A673 (cell line): ENCODE data around the gene SCYGR7. TPM values are rescaled to one million over a fixed set of nuclear protein-coding genes. Genes with fewer than 3 reads are reported as not detected.

Experiments used
- BruUV-seq: library from RNA; stranded (reverse); fragments of 400-500 nt; replicated peaks from 2 replicates; lab custom pipeline; 2021; lab: Mats Ljungman, UMichigan
- CTCF ChIA-PET: fragments of 300-600 bp; sonication (Branson Sonifier 250); formaldehyde crosslinking; loops from one replicate; lab custom pipeline; 2022; ENCODE audit warnings: antibody characterized with exemption; lab: Charles Lee
- POLR2A ChIA-PET: fragments of 300-600 bp; sonication (Branson Sonifier 250); formaldehyde crosslinking; loops from one replicate; lab custom pipeline; 2022; ENCODE audit warnings: antibody characterized with exemption; ENCODE audit not compliant: low non-redundant PET; lab: Charles Lee
- DNase-seq: peaks from one replicate; pipeline ENCODE4 v3.0.0-alpha.2; 2015; ENCODE audit warnings: low spot score
- H3K27ac ChIP-seq: fragments of 200-600 bp; sonication (generic); 2 replicates; pipeline ENCODE4 v1.5.1; 2016; ENCODE audit warnings: mixed run types, low read depth, mild to moderate bottlenecking, mixed read lengths, antibody characterized with exemption, low read length; ENCODE audit not compliant: poor library complexity, severe bottlenecking
- H3K27me3 ChIP-seq: fragments of 200-600 bp; sonication (generic); replicated peaks from 2 replicates; pipeline ENCODE4 v1.6.1; 2017; ENCODE audit warnings: mixed run types, low read depth, mild to moderate bottlenecking, mixed read lengths, antibody characterized with exemption, low read length; ENCODE audit not compliant: insufficient read depth, poor library complexity
- H3K36me3 ChIP-seq: fragments of 200-600 bp; sonication (generic); 2 replicates; pipeline ENCODE4 v1.6.1; 2016; ENCODE audit warnings: mixed run types, mild to moderate bottlenecking, mixed read lengths, antibody characterized with exemption, low read length; ENCODE audit not compliant: insufficient read depth, poor library complexity, severe bottlenecking
- H3K4me1 ChIP-seq: fragments of 200-600 bp; sonication (generic); 2 replicates; pipeline ENCODE4 v1.6.1; 2017; ENCODE audit warnings: mixed run types, mild to moderate bottlenecking, mixed read lengths, antibody characterized with exemption, low read length; ENCODE audit not compliant: insufficient read depth, poor library complexity, severe bottlenecking
- H3K4me3 ChIP-seq: fragments of 200-600 bp; sonication (generic); 2 replicates; pipeline ENCODE4 v1.5.1; 2016; ENCODE audit warnings: low read depth, mixed run types, mild to moderate bottlenecking, mixed read lengths, low read length; ENCODE audit not compliant: poor library complexity, severe bottlenecking
- H3K9me3 ChIP-seq: fragments of 200-600 bp; sonication (generic); 2 replicates; pipeline ENCODE4 v1.6.1; 2016; ENCODE audit warnings: mixed run types, low read depth, mild to moderate bottlenecking, mixed read lengths, antibody characterized with exemption, low read length; ENCODE audit not compliant: poor library complexity, severe bottlenecking
- EZH2 ChIP-seq: fragments of 200-600 bp; sonication (generic); IDR thresholded peaks from 2 replicates; pipeline ENCODE4 v1.6.1; 2017; ENCODE audit warnings: borderline replicate concordance, low read depth, mild to moderate bottlenecking, mixed read lengths, antibody characterized with exemption, low read length; ENCODE audit not compliant: poor library complexity, severe bottlenecking
- intact Hi-C: fragments of 100-400 bp; cut with micrococcal nuclease; formaldehyde crosslinking; loops from one replicate; pipeline ENCODE4 v1.10.0; 2022; ENCODE audit not compliant: unreplicated experiment
- total RNA-seq: library from RNA; stranded (reverse); gene quantifications from 2 replicates; pipeline ENCODE4 v1.2.3, GENCODE V29; 2021
- TF ChIP-seq, protein P1 (sequence below): fragments of 300-800, 200-600 bp; sonication (generic); conservative IDR thresholded peaks from 2 replicates; pipeline ENCODE4 v1.5.1; 2017; ENCODE audit warnings: low read depth, mild to moderate bottlenecking, antibody characterized with exemption, low read length, moderate library complexity, mixed read lengths

Gene SCYGR7
- total RNA-seq, 1 experiment from 2014 or later, result not detected

DNA sequence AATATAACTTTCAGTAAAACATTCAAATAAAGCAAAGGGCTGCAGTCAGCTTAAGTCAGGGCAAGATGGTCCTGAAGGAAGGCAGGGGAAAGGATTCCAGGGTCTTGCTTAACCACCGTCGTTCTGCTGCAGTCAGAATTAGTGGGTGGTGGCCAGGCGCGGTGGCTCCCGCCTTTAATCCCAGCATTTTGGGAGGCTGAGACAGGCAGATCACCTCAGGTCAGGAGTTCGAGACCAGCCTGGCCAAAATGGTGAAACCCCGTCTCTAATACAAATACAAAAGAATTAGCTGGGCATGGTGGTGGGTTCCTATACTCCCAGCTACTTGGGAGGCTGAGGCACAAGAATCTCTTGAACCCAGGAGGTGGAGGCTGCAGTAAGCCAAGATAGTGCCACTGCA is 17.1 kb upstream of the SCYGR7 start:
- intact Hi-C loops, result no loop called here
- no peak for TF ChIP-seq EZH2
- TF ChIP-seq, protein P1, sequence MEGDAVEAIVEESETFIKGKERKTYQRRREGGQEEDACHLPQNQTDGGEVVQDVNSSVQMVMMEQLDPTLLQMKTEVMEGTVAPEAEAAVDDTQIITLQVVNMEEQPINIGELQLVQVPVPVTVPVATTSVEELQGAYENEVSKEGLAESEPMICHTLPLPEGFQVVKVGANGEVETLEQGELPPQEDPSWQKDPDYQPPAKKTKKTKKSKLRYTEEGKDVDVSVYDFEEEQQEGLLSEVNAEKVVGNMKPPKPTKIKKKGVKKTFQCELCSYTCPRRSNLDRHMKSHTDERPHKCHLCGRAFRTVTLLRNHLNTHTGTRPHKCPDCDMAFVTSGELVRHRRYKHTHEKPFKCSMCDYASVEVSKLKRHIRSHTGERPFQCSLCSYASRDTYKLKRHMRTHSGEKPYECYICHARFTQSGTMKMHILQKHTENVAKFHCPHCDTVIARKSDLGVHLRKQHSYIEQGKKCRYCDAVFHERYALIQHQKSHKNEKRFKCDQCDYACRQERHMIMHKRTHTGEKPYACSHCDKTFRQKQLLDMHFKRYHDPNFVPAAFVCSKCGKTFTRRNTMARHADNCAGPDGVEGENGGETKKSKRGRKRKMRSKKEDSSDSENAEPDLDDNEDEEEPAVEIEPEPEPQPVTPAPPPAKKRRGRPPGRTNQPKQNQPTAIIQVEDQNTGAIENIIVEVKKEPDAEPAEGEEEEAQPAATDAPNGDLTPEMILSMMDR, result no peak
- Histone ChIP-seq H3K27me3 (no peaks in the 10 kb centered on the region), H3K4me1 (no peaks in the 10 kb centered on the region), H3K27ac (no peak overlapping the region), H3K9me3 (no peaks in the 10 kb centered on the region), H3K4me3 (no peak overlapping the region), H3K36me3 (no peaks in the 10 kb centered on the region)
- POLR2A ChIA-PET, result no interaction called here
- DNase-seq, result no peak
- BruUV-seq, result no TSS peak
- CTCF ChIA-PET, result interaction anchor here (0.6 kb wide), 1 partner anchor 53 kb away, joined by 4 read pairs; no protein-coding TSS in a partner anchor

DNA sequence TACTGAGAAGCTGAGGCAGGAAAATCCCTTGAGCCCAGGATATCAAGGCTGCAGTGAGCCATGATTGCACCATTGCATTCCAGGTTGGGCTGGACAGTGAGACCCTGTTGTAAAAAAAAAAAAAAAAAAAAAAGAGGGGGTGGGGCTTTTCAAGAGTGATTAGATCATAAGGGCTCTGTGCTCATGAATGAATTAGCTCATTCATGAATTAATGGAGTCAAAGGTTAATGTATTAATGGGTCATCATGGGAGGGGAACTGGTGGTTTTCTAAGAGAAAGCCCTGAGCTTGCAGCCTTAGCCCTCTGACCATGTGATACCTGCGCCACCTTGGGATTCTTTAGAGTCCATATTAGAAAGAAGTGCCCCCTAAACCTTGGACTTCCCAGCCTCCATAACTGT is 14.8 kb upstream of the SCYGR7 start:
- CTCF ChIA-PET, result no interaction called here
- Histone ChIP-seq H3K27me3 (no peaks in the 10 kb centered on the region), H3K36me3 (no peaks in the 10 kb centered on the region), H3K4me3 (no peak overlapping the region), H3K27ac (no peak overlapping the region), H3K4me1 (no peaks in the 10 kb centered on the region), H3K9me3 (no peaks in the 10 kb centered on the region)
- BruUV-seq, result no TSS peak
- no peak for TF ChIP-seq EZH2
- TF ChIP-seq, protein P1, result no peak
- no peak for DNase-seq
- intact Hi-C loops, result no loop called here
- POLR2A ChIA-PET, result no interaction called here

DNA sequence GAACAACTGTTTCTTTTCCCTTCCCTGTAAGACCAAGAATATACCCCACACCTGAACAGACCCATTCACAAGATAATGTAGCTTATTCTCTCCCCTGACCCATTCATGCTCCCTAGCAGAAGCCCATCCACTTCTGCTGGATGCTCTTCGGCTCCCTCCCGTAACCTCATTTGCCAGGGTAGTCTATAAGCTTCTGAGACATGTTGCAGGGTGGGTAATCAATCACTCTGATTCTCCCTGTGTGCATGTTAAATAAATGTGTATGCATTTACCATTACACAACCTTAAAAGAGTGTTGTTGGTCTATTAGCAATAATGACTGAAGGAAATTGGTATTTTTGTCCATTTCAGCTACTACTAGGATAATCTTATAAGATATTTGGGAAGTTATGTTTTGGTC is 11.6 kb upstream of the SCYGR7 start:
- Histone ChIP-seq H3K4me1 (no peaks in the 10 kb centered on the region), H3K27ac (no peak overlapping the region), H3K9me3 (no peaks in the 10 kb centered on the region), H3K27me3 (no peaks in the 10 kb centered on the region), H3K4me3 (no peak overlapping the region), H3K36me3 (no peaks in the 10 kb centered on the region)
- intact Hi-C loops, result no loop called here
- TF ChIP-seq EZH2, result no peak
- TF ChIP-seq, protein P1, result no peak
- DNase-seq, result no peak
- CTCF ChIA-PET, result no interaction called here
- POLR2A ChIA-PET, result interaction anchor here (0.6 kb wide), 1 partner anchor 53 kb away, joined by 4 read pairs; no protein-coding TSS in a partner anchor
- BruUV-seq, result no TSS peak
